ENCODE results near the gene NOCT.

NOCT gene

GRCh38 chr4:139015269-139015947, at the start of gene NOCT:
TSS of gene NOCT (plus strand) at chr4:139015781. CDS start at chr4:139015982, 201 bp downstream.
- in situ Hi-C loops (cut with HindIII; ENCODE audit: low sequenced_read_pairs): no loop called here
- peak; percentile 93 for DNase-seq (ENCODE audit: low read depth, low spot score)
- peak; percentile 5 for TF ChIP-seq CTCF (IDR thresholded peaks at IDR 0.05; ENCODE audit: low read depth, low read length)

GRCh38 chr4:138967313-138967712, 48.3 kb upstream of the NOCT start:
- H3K4me3 ChIP-seq (ENCODE audit: low read depth, low read length): no peak overlapping the region
- in situ Hi-C loops (cut with HindIII; ENCODE audit: low sequenced_read_pairs): no loop called here
- DNase-seq (ENCODE audit: low read depth, low spot score): no peak
- no peak for TF ChIP-seq CTCF (IDR thresholded peaks at IDR 0.05; ENCODE audit: low read depth, low read length)

More at GRCh38 chr4:139015269-139015947, at the start of gene NOCT:
- peak within 1 kb of the TSS; percentile 79 for H3K4me3 ChIP-seq (ENCODE audit: low read depth, low read length)

DNA sequence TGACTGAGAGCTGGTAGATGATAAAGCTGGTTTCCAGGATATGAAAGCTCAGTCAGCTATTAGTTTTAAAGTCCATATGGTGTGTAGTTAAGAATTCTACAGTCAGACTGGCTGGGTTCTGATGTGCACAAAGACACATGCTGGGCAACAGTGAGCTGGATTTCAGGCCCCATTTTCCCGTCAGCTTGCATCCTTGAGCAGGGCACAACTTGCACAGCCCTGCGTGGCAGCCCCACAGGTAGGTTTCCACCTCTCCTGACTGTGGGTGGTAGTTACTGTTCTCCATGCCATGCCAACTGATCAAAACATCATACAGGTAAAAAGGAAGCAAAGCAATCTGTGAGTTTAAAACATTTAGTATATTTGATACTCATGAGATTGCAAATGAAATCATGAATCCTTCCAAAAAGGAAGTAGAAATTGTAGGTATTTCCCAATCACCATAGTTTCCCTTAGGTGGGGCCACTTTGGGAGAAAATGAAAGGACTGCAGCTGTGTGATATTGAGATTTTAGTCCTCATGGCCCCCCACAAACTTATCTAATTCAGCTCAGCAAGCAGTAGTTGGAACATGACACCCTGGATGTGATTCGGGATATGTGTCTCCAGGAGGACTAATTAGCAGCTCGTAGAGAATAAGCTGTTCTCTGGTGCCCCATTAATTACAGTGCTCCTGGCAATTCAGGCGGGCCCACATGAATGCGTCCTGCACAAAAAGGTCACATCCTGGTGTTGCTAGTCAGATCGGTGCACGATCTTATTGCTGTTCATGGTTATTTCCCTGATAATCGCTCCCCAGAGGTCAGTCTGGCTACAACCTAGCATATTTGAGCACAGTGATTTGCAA, 42.4 kb upstream of the NOCT start:
- no peak overlapping the region for H3K4me3 ChIP-seq (ENCODE audit: low read depth, low read length)
- in situ Hi-C loops (cut with HindIII; ENCODE audit: low sequenced_read_pairs): no loop called here
- no peak for TF ChIP-seq CTCF (IDR thresholded peaks at IDR 0.05; ENCODE audit: low read depth, low read length)
- no peak for DNase-seq (ENCODE audit: low read depth, low spot score)

DNA sequence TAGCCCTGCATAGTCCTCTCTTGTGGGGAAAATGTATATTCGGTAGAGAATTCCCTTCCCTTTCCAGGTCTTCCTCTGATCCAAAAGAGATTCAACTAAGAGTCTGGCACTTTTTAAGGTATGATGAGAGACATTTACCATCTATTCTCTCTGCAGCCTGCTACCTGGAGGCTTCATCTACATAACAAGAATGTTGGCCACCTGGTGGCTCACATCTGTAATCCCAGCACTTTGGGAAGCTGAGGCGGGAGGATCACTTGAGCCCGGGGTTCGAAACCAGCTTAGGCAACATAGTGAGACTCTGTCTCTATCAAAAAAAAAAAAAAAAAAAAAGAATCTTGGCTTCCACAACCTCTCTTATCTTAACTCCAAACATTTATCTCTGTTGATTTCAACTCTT, 40.4 kb upstream of the NOCT start:
- no peak for DNase-seq (ENCODE audit: low read depth, low spot score)
- H3K4me3 ChIP-seq (ENCODE audit: low read depth, low read length): no peak overlapping the region
- in situ Hi-C loops (cut with HindIII; ENCODE audit: low sequenced_read_pairs): no loop called here
- TF ChIP-seq CTCF (IDR thresholded peaks at IDR 0.05; ENCODE audit: low read depth, low read length): no peak

DNA sequence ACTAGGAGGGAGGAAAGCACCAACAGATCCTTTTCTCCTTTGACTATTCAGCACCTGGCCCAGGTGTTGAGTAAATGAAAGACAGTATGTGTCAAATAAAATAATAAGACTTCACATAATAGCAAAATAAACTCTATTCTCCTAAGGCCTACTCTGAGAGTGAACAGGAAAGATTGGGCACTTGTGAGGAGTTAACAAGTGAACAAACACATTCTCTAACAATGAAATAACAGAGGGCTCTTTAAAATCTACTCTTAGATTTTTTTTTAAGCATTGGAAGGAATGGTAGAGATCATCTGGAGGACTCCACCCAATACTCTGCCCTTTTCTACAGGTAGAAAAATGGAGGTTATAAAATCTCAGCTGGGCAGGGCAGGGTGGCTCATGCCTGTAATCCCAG, 39.1 kb upstream of the NOCT start:
- no peak for DNase-seq (ENCODE audit: low read depth, low spot score)
- in situ Hi-C loops (cut with HindIII; ENCODE audit: low sequenced_read_pairs): no loop called here
- H3K4me3 ChIP-seq (ENCODE audit: low read depth, low read length): no peak overlapping the region
- no peak for TF ChIP-seq CTCF (IDR thresholded peaks at IDR 0.05; ENCODE audit: low read depth, low read length)

DNA sequence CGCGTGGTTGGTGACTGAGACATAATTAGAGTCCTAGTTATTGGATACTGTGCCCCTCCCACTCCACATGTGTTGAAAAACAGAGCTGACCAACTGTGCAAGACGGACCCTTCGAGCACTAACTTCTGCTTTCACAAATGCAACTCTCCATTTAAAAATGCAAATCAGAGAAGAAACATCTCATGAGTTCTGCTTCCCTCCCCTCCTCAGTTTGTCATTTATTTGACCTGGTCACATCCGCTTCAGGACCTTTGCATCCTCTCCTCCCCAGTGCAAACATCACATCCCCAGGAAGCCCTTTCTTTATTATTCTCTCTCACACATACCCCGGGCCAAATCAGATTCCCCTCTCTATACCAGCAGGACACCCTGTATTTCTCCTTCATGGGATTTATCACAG, 38.1 kb upstream of the NOCT start:
- DNase-seq (ENCODE audit: low read depth, low spot score): no peak
- in situ Hi-C loops (cut with HindIII; ENCODE audit: low sequenced_read_pairs): no loop called here
- H3K4me3 ChIP-seq (ENCODE audit: low read depth, low read length): no peak overlapping the region
- TF ChIP-seq CTCF (IDR thresholded peaks at IDR 0.05; ENCODE audit: low read depth, low read length): no peak
